ENCODE measurements around the gene AOAH.
"Not testable (repeated sequence)": the region's sequence is repeated elsewhere in the genome, so short reads cannot be mapped to it uniquely, and the experiment has no call there.

The AOAH gene

DNA sequence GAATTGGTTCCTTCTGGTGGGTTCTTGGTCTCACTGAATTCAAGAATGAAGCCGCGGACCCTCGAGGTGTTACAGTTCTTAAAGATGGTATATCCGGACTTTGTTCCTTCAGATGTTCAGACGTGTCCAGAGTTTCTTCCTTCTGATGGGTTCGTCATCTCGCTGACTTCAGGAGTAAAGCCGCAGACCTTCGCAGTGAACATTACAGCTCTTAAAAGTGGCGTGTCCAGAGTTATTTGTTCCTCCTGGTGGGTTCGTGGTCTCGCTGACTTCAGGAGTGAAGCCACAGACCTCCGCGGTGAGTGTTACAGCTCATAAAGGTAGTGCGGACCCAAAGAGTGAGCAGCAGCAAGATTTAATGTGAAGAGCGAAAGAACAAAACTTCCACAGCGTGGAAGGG is 220.1 kb downstream of the AOAH start:
- not testable (repeated sequence) for DNase-seq

DNA sequence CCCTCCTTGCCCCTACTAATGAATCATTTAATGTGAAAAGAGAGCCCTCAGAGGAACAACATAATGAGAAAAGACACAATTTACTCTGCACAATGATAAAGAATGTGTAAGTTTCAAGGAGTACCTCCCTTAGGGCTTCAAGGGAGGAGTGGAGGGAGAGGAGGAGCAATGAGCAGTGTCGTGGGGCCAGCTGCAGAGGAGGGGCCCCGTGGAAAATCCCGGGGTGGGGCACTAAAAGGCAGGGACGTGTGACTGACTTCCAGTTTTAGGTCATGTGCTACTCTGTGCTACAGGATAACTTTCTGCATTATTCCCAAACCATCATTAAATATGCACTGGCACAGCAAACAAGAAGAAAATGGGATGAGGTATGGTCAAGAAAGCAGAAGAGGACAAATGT is 226.5 kb downstream of the AOAH start:
- peak; percentile 17 for DNase-seq

DNA sequence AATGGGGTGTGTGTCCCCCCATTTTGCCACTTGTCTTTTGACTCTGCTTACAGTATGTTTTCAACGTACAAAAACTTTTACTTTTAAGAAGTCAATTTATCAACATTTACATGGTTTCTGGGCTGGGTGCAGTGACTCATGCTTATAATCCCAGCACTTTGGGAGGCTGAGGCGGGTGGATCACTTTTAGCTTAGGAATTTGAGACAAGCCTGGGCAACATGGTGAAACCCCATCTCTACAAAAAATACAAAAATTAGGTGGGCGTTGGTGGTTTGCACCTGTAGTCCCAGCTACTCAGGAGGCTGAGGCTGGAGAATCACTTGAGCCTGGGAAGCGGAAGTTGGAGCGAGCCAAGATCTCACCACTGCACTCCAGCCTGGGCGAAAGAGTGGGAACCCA is 227.1 kb downstream of the AOAH start:
- DNase-seq = not testable (repeated sequence)

DNA sequence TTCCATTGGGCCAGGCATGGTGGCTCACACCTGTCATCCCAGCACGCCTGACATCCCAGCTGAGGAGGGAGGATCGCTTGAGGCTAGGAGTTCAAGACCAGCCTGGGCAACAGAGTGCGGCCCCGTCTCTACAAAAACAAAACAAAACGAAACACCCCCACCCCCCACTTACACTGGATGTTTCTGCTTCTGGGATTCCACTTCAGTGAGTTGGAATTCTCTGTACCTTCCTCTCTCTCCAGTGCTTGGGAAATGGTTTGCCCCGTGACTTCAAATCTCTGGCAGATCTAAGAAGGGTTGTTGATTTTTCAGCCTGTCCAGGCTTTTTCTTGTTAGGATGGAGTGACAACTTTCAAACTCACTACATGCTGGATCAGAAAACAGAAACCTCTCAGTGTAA is 227.7 kb downstream of the AOAH start:
- DNase-seq = no peak

DNA sequence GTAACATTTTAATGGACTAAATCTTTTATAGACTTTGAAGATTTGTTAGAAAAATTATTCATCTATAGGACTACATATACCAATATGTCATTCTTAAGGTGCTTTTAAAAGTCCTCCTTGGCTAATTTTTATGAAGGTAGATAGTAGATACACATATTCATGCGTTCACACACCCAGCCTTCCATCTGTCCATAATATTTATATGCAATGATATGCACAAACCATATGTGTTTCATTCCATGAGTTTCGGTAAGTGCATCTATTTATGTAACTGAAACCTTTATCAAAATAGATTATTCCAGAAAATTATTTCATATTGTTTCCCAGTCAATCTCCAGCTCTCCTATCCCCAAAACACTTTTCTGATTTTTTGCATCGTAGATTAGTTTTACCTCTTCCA is 233.0 kb downstream of the AOAH start:
- no peak for DNase-seq

DNA sequence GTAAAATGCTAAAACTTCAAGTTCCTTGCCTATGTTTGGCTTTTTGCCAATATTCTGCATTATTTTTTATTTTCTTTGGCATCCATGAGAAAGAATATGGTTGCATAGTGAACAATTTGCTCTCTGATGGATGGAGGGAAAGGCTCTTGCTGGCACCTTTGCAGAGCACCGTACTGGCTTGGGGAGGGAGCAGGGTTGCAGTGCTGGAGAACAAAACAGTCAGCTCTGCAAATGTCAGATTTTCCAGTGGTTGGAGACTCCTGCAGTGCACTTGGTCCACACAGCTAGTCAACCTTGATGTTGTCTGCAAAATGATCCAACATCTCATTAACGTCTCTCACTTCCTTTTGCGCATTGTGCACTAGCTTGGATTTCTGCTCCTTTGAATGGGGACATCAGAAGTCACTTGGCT is 233.9 kb downstream of the AOAH start:
- peak; percentile 35 for DNase-seq

DNA sequence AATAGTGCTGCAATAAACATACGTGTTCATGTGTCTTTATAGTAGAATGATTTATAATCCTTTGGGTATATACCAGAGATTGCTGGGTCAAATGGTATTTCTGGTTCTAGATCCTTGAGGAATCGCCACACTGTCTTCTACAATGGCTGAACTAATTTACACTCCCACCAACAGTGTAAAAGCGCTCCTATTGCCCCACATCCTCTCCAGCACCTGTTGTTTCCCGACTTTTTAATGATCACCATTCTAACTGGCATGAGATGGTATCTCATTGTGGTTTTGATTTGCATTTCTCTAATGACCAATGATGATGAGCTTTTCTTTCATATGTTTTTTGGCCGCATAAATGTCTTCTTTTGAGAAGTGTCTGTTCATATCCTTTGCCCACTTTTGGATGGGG is 235.6 kb downstream of the AOAH start:
- DNase-seq = not testable (repeated sequence)

DNA sequence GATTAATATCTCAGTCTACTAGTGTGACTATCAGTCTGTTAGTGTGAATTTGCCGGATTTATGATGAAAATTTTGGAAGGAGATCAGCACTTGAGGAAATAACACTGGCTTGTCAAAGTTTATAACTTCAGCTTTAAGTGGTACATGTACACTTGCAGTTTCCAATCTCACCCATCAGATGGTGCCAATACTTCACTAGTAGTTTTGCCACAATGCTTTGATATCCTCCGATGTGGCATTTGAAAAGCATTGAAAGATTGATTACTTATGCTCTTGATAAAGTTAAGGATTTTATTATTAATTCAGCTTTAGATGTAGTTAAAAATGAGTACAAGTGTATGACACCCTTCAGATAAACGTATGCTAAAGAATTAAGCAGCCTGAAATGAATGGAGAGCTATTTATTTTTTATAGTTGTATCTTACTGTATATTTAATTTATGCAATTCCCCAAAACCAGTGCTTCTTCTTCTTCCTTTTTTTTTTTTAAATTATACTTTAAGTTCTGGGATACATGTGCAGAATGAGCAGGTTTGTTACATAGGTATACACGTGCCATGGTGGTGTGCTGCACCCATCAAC is 236.4 kb downstream of the AOAH start:
- peak; percentile 90 for DNase-seq

DNA sequence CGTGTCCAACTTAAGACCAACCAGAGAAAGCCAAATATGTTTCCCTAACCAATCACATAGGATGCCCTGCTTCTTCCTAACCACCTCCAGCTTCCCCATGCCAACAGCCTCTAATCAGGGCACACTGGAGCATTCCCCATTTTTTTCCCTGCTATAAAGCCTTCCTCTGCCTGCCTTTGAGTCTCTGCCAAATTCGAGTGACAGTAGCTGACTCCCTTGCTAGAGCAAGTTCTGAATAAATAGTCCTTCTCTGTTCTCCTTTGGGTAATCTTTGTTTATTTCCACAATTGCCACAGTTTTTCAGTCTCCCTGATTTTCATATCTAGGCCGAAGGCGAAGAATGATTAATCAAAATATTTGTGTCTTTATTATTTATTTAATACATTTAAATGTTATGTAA is 238.0 kb downstream of the AOAH start:
- peak; percentile 22 for DNase-seq

DNA sequence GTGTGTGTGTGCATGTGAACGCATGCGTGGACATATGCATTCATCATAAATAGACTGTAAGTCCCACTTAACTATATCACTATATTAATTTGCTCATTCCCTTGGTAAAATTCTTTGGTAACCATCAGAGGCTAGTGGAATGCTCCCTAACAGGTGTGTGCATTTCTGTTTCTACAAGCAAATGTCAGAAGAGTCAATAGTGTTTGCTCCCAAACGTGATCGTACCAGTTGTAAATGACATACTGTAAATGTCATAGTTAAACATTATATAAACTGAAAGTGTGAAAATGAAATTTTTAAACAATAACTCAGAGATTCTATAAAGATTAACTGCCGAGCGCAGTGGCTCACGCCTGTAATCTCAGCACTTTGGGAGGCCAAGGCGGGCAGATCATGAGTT is 240.0 kb downstream of the AOAH start:
- DNase-seq = no peak

DNA sequence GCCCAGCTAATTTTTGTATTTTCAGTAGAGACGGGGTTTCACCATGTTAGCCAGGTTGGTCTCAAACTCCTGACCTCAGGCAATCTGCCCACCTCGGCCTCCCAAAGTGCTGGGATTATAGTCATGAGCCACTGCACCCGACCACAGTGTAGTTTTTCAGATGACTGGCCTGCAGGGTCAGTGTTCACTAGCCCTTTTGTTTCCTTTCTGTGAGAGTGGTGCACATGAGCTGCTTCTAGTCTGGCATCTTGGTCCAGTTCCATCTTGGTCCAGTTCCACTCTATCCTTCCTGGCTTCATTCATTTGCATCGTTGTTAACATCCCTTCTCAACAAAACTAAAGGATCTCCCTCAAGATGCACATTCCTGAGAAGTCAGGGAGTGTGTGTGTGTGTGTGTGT is 240.4 kb downstream of the AOAH start:
- DNase-seq = not testable (repeated sequence)

DNA sequence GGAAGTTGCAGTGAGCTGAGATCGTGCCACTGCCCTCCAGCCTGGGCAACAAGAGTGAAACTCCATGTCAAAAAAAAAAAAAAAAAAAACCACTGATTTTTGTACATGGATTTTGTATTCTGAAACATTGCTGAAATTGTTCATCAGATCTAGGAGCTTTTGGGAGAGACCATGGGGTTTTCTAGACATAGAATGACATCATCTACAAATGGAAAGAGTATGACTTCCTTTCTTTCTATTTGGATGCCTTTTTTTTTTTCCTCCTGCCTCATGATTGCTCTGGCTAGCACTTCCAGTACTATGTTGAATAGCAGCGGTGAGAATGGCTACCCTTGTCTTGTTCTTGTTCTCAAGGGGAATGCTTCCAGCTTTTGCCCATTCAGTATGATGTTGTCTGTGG is 245.5 kb downstream of the AOAH start:
- no peak for DNase-seq

DNA sequence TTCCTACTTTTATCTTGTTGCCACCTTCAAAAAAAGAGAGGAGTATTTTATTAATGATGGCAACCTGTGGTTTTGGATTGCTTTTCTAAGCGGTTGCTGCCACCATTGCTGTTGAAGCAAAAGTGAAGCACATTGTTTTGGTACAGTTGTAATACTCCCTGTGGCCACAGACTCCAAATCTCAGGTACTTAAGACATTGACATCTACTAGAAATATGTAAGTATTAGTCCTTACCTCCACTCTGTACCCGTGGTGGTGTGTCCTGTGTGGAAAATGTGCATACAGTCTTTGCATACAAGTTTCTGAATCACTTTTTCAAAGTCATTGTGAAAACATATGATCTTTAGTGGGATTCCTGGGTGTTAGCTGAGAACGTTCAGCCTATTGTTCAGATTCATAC is 248.9 kb downstream of the AOAH start:
- no peak for DNase-seq

DNA sequence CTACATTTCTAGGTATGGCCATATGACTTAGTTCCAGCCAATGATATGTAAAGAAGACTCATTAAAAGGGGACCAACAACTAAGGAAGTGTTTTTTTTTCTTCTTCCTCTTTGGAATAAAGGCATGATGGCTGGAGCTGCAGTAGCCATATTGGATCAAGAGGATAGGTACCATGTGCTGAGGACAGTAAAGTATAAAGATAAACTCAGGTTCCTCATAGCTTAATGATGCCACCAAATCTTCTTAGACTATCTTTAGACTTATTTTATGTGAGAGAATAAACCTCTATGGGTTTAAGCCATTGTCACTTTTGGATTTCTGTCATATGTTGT is 249.3 kb downstream of the AOAH start:
- no peak for DNase-seq

DNA sequence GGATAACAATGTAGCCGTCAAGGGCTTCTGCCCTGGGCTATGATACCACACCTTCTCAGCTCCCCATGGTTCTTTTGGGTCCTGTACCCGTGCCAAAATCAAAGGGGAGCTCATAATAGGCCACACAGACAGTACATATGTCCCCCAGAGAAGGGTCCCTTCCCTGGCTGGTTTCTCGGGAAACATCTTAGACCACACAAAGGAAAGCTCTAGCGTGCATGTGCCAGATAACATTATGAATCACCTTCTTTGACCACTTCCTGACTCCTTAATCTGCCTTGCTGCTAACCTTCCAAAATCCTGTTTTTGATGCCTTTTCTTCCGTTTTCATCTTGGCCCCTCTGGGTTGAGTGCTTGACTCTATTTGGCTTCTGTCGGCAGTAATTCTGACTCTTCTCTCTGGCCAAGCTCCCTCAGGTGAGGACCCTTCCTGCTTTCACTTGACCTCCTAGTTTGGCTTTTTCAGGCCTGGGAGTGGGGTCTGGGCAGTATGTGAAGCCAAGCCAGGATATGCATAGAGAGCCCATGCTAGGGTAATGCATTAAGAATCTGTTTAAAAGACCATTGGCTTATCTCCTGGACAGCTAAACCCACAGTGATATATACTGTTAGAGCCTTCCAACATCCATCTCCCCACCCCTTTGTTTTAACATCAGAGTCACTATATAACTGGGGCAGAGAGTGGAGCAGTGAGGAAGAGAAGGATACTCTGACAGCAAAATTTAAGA is 249.8 kb downstream of the AOAH start:
- DNase-seq = no peak

DNA sequence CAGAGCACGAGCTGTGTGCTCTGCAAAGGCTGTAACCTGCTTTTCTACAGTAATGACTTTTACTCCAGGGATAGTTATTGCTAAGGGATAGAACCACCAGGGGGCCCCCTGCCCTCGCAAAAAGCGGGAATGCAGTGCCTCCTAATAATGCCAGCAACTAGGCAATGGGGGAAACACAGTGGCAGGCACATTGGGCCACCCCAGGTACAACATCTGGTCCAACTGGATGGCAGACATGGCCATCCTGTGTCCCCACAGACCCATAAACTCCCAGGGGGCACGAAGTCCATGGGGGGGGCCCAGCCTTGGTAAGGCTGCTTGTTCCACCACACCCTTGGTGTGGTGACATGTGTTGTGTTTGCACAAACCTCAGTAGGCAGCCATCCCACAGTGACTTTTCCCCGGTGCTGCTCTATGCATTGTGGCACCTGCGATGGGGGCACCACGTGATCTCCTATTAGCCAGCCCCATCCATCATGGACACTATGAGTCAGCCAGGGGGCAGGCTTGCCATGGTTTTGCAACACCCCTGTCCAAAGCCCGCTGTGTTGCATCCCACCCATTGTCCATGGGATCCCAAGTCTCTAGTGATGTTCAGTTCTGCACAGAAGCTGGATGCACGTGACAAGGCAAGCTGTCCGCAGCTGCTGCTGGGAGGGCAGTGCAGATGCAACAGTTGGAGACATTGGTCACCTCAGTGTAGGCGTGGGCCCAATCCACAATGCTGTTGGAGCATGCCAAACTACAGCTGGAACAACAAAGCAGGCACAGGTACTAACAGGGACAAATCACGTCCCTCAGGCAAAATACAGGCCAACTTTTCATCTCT is 250.6 kb downstream of the AOAH start:
- DNase-seq = peak; percentile 82

DNA sequence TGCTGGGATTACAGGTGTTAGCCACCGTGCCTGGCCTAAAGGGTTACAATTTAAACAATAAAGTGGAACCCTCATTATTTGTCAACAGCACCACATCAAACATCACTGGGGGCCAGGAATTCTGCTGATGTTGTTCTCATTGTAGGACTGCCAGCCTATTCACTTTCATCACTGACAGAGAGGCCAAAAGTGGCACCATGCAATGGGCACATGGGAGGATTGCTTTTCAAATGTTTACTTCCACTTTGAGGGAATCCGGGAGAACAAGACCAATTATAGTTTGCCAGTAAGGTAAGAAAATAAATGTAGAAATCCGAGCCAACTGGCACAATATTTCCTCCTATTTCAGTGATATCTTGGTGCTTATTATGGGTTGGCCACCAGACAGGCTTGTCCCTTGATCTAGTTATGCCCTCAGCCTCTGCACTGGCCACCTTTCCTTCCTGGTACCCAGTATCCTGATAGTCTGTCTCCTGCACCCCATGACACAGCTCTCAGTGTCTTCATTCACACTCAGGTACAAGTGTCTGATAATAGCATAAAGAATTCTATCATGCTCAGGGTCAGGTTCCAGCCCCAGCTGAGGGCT is 252.1 kb downstream of the AOAH start:
- no peak for DNase-seq

DNA sequence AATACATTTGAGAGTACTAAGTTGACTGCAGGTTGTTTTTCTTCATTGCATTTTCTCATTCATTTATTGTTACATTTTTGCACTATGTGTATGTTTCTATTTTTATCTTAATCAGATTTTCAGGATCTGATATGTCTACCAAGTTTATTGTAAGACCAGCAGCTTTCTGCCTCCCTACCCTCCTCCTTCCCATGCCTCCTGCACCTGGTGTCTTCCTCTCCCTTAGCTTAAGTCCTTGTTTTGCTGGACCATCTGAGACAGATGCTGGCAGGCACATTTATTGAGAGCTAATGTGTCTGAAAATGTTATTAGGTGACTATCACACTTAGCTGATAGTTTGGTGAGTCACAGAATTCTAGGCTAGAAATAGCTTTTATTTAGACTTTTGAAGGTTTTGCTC is 255.1 kb downstream of the AOAH start:
- no peak for DNase-seq

DNA sequence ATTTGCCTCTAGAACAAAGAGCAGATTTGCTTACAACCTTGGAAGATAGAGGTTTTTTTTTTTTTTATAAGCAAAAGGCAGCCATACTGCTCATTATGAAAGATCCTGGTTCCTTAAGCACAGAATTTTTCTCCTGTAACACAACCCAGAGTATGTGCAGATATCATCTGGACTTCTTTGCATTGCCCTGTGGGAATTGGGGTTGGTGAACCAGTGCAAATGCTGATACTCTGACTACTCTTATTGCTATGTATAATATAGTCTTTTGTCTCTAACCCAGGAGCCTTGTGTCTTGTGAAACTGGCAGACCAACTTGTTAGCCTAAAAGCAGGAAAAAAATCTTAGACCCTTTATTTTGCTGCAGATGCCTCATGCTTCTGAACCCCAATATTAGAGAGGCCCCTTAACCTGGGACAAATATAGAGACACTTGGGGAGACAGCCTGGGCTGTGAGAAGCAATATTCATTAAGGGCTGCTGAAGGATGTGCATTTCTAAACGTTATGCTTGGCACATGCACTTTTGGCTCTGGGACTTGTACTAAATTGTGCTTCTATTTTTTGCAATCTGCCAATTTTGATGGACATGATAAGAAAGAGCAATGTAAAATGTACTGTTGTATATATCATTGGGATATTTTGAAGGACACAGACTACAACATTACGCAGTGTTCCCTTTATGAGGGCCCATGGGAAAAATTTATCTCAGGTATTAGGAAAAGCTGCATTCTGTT is 255.8 kb downstream of the AOAH start:
- no peak for DNase-seq

DNA sequence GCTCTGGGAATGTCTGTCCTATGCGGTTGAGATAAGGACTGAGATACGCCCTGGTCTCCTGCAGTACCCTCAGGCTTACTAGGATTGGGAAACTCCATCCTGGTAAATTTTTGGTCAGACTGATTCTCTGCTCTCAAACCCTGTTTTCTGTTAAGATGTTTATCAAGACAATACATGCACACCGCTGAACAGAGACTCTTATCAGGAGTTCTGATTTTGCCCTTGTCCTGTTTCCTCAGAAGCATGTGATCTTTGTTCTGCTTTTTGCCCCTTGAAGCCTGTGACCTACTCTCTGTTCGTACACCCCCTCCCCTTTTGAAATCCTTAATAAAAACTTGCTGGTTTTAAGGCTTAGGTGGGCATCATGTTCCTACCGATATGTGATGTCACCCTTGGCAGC is 258.3 kb downstream of the AOAH start:
- DNase-seq = not testable (repeated sequence)

DNA sequence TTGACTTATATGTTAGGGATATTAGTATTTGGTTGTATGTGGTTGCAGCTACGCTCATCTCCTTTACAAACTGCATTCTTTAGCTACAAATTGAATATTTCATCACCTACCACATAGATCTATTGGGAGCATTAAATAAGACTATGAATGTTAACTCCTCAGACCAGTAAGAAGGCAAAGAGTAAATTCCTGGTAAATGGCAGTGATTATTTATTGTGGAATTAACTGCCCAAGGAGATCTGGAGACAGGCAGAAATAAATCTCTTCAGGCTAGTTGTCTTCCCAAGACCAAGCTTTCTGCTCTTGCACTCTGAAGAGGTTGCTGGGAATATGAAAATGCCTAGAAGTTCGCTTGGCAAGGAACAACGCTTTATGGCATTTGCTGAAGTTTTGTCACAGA is 260.0 kb downstream of the AOAH start:
- no peak for DNase-seq
